ENCODE data around the gene TM2D1.

The TM2D1 gene

DNA sequence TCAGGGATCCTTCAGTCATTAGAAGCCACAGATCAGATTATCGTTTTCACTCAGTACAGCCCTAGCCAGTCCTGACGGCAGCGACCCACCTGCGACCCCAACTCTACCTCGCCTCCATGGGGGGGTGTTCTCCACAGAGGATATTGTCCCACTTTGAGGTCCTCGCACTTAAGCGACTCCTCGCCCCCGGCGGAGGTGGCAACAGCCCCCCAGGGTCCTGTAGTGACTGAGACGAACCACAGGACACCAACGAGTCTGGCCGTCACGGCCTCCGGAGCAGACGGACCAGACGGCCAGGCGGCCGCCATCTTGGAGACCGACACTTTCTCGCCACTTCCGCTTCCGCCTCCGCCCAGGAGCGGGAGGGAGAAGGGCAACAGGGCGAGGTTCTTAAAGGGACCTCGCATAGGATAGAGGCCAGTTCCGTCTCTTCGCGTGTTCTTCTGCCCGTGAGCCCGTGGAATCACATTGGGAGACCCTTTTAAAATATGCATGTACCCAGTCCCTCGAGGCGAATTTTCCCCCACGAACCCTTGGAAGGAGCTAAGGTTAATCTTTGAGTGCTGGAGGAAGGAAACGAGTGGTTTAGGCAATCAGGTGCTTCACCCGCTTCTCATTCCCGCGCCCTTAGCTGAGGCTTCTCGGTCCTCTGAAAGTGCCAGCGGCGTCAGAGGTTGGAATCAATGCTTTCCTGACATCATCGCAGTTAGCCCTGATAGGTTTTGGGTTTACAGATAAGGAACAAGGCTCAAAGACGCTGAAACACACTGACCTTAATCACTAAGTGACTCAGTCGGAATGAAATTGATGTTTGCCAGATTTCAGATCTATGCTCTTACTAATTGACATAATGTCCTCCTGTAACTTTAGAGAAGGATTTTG is at the start of gene TM2D1:
TM2D1 (minus strand) TSS at position 329 of the 882 bp plus-strand sequence; CDS start at position 308, 21 bp downstream.
- Histone ChIP-seq H3K4me3 (ENCODE audit: low read depth in 1 of 5, low read length in 5 of 5) (peak within 1 kb of the TSS; percentile 96 to 100 (median 99)), H3K9ac (ENCODE audit: low read length in 5 of 5) (peak within 1 kb of the TSS; percentile 91 to 100 (median 98)), H3K4me1 (ENCODE audit: control insufficient read depth in 5 of 5, insufficient read depth in 5 of 5, low read length in 5 of 5) (peaks cover 0 to 23% (median 19%) of the 10 kb centered on the region in 5 donors), H3K36me3 (ENCODE audit: control insufficient read depth in 5 of 5, insufficient read depth in 5 of 5, low read length in 5 of 5) (peaks cover 0 to 4% (median 0%) of the 10 kb centered on the region in 5 donors), H3K27ac (ENCODE audit: low read depth, low read length) (peak within 1 kb of the TSS; percentile 93), H3K9me3 (ENCODE audit: control insufficient read depth in 5 of 5, low read length in 5 of 5) (no peaks in the 10 kb centered on the region), H3K27me3 (ENCODE audit: control insufficient read depth in 5 of 5, insufficient read depth in 4 of 5, low read length in 5 of 5) (no peaks in the 10 kb centered on the region)

DNA sequence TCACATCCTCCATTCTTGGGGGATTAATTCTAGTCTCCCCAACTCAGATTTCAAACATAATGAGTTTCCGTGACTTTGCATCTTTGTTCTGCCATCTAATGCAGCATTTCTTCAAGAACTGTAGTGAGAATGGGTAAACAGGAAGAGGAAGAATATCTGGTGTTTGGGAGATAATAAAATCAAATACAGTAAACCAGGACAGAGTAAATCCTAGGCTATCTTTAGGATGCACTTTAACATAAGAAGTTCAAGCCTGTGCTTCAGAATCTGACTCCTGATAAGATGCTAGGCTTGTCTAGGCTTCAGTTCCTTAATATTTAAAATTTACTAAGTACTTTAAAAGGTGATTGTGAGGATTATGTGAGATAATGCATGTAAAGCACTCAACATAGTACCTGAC is 45.2 kb upstream of the TM2D1 start:
- no peaks in the 10 kb centered on the region for H3K9me3 ChIP-seq (ENCODE audit: control insufficient read depth in 5 of 5, low read length in 5 of 5)

DNA sequence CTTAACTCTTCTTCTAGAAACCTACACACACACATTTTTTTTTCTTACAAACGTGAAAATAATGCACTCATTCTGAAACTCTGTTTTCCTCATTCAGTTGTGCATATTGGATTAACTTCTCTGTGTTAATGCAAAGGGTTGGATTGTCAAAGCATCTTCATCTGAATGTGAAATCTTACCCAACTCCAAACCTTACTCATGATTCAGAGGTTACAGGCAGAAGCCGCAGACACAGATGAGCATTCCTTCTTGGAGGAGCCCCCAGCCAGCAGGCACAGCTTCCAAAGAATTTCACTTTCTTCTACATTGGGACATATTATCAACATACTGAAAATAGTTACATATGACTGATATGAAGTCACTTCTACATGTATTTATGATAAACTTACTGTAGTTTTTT is 33.0 kb upstream of the TM2D1 start:
- Histone ChIP-seq H3K4me3 (ENCODE audit: low read depth in 1 of 5, low read length in 5 of 5) (no peak overlapping the region), H3K36me3 (ENCODE audit: control insufficient read depth in 5 of 5, insufficient read depth in 5 of 5, low read length in 5 of 5) (no peaks in the 10 kb centered on the region), H3K9me3 (ENCODE audit: control insufficient read depth in 5 of 5, low read length in 5 of 5) (no peaks in the 10 kb centered on the region), H3K27ac (ENCODE audit: low read depth, low read length) (no peak overlapping the region), H3K9ac (ENCODE audit: low read length in 5 of 5) (no peak overlapping the region), H3K4me1 (ENCODE audit: control insufficient read depth in 5 of 5, insufficient read depth in 5 of 5, low read length in 5 of 5) (no peaks in the 10 kb centered on the region), H3K27me3 (ENCODE audit: control insufficient read depth in 5 of 5, insufficient read depth in 4 of 5, low read length in 5 of 5) (no peaks in the 10 kb centered on the region)

More for the DNA sequence above, 45.2 kb upstream of the TM2D1 start:
- H3K27ac ChIP-seq (ENCODE audit: low read depth, low read length): no peak overlapping the region
- no peak overlapping the region for H3K4me3 ChIP-seq (ENCODE audit: low read depth in 1 of 5, low read length in 5 of 5)
- H3K4me1 ChIP-seq (ENCODE audit: control insufficient read depth in 5 of 5, insufficient read depth in 5 of 5, low read length in 5 of 5): no peaks in the 10 kb centered on the region
- H3K36me3 ChIP-seq (ENCODE audit: control insufficient read depth in 5 of 5, insufficient read depth in 5 of 5, low read length in 5 of 5): peaks cover 0 to 8% (median 3%) of the 10 kb centered on the region in 5 donors
- H3K27me3 ChIP-seq (ENCODE audit: control insufficient read depth in 5 of 5, insufficient read depth in 4 of 5, low read length in 5 of 5): no peaks in the 10 kb centered on the region
- H3K9ac ChIP-seq (ENCODE audit: low read length in 5 of 5): no peak overlapping the region

DNA sequence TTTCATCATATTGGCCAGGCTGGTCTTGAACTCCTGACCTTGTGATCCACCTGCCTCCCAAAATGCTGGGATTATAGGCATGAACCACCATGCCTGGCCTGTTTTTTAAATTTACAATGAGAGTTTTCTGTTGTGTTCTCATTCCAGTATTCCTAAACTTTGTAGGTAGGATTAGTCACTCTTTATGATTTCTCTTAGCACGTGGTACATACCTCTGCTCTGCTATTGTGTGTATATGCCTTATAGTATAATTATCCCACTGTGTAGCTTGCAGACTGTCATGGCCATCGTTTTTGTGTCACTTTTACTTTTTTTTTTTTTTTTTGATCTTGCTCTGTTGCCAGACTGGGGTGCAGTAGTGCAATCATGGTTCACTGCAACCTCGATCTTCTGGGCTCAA is 31.8 kb upstream of the TM2D1 start:
- H3K4me1 ChIP-seq (ENCODE audit: control insufficient read depth in 5 of 5, insufficient read depth in 5 of 5, low read length in 5 of 5): no peaks in the 10 kb centered on the region
- no peaks in the 10 kb centered on the region for H3K36me3 ChIP-seq (ENCODE audit: control insufficient read depth in 5 of 5, insufficient read depth in 5 of 5, low read length in 5 of 5)
- no peak overlapping the region for H3K4me3 ChIP-seq (ENCODE audit: low read depth in 1 of 5, low read length in 5 of 5)
- no peaks in the 10 kb centered on the region for H3K9me3 ChIP-seq (ENCODE audit: control insufficient read depth in 5 of 5, low read length in 5 of 5)
- no peaks in the 10 kb centered on the region for H3K27me3 ChIP-seq (ENCODE audit: control insufficient read depth in 5 of 5, insufficient read depth in 4 of 5, low read length in 5 of 5)
- H3K9ac ChIP-seq (ENCODE audit: low read length in 5 of 5): no peak overlapping the region
- H3K27ac ChIP-seq (ENCODE audit: low read depth, low read length): no peak overlapping the region

DNA sequence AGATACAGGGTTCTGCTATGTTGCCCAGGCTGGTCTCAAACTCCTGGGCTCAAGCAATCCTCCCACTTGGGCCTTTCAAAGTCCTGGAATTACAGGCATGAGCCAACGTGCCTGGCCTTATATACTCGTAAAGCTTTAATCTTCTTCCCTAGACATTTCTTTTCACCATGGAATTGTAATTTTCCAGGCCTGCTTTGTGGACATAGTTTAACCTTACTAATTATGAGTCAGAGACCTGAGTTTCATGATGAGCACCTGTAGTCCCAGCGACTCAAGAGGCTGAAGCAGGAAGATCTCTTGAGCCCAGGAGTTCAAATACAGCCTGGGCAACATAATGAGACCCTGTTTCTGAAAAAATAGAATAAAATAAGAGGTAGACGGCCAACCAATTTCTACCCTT is 29.6 kb upstream of the TM2D1 start:
- H3K27me3 ChIP-seq (ENCODE audit: control insufficient read depth in 5 of 5, insufficient read depth in 4 of 5, low read length in 5 of 5): no peaks in the 10 kb centered on the region
- H3K9ac ChIP-seq (ENCODE audit: low read length in 5 of 5): no peak overlapping the region
- no peaks in the 10 kb centered on the region for H3K4me1 ChIP-seq (ENCODE audit: control insufficient read depth in 5 of 5, insufficient read depth in 5 of 5, low read length in 5 of 5)
- H3K9me3 ChIP-seq (ENCODE audit: control insufficient read depth in 5 of 5, low read length in 5 of 5): no peaks in the 10 kb centered on the region
- H3K36me3 ChIP-seq (ENCODE audit: control insufficient read depth in 5 of 5, insufficient read depth in 5 of 5, low read length in 5 of 5): no peaks in the 10 kb centered on the region
- H3K4me3 ChIP-seq (ENCODE audit: low read depth in 1 of 5, low read length in 5 of 5): no peak overlapping the region
- H3K27ac ChIP-seq (ENCODE audit: low read depth, low read length): no peak overlapping the region

DNA sequence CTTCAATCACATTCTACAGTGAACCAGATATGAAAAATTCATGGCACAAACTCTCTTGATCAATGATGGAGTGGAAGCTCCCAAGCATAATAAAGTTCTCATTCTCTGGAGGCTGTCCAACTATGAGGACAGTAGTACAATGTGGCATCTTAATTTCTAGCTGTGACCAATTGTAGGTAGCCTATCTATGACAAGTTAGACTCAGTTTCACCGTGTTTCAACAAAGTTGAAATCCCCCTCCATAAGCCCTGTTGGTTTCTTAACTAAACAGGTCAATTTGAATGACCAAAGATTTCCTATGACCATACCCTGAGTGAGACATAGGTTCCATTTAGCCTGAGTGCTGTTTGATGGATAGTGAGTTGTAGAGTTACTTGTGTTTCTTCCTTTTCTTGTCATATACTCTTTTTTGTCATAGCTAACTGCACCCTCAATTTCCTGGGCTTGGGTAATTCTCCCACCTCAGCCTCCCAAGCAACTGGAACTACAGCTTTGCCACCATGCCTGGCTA is 29.1 kb upstream of the TM2D1 start:
- Histone ChIP-seq H3K36me3 (ENCODE audit: control insufficient read depth in 5 of 5, insufficient read depth in 5 of 5, low read length in 5 of 5) (no peaks in the 10 kb centered on the region), H3K27me3 (ENCODE audit: control insufficient read depth in 5 of 5, insufficient read depth in 4 of 5, low read length in 5 of 5) (no peaks in the 10 kb centered on the region), H3K9ac (ENCODE audit: low read length in 5 of 5) (no peak overlapping the region), H3K4me3 (ENCODE audit: low read depth in 1 of 5, low read length in 5 of 5) (no peak overlapping the region), H3K4me1 (ENCODE audit: control insufficient read depth in 5 of 5, insufficient read depth in 5 of 5, low read length in 5 of 5) (no peaks in the 10 kb centered on the region), H3K9me3 (ENCODE audit: control insufficient read depth in 5 of 5, low read length in 5 of 5) (no peaks in the 10 kb centered on the region), H3K27ac (ENCODE audit: low read depth, low read length) (no peak overlapping the region)

DNA sequence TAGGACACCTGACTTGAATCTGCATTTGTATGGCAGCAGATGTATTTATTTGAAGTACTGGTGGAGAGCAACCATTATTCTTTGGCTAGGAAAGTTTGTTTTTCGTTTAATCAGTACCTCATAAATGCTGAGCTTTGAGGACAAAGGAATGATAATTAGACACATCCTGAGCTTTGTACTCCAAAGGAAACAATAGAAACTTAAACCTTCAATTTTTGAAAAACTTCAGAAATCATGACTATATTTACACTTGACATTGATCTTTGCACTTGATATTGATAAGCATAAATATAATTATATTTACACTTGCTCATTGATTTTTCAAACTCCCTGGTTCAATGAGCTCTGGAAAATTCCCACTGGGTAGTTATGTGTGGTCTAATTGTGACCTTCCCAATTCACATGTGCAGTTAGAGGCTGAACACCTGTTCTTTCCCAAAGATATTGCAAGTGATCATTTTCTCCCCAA is 28.0 kb upstream of the TM2D1 start:
- Histone ChIP-seq H3K36me3 (ENCODE audit: control insufficient read depth in 5 of 5, insufficient read depth in 5 of 5, low read length in 5 of 5) (no peaks in the 10 kb centered on the region), H3K27me3 (ENCODE audit: control insufficient read depth in 5 of 5, insufficient read depth in 4 of 5, low read length in 5 of 5) (no peaks in the 10 kb centered on the region), H3K27ac (ENCODE audit: low read depth, low read length) (no peak overlapping the region), H3K9me3 (ENCODE audit: control insufficient read depth in 5 of 5, low read length in 5 of 5) (no peaks in the 10 kb centered on the region), H3K9ac (ENCODE audit: low read length in 5 of 5) (no peak overlapping the region), H3K4me3 (ENCODE audit: low read depth in 1 of 5, low read length in 5 of 5) (no peak overlapping the region), H3K4me1 (ENCODE audit: control insufficient read depth in 5 of 5, insufficient read depth in 5 of 5, low read length in 5 of 5) (no peaks in the 10 kb centered on the region)

DNA sequence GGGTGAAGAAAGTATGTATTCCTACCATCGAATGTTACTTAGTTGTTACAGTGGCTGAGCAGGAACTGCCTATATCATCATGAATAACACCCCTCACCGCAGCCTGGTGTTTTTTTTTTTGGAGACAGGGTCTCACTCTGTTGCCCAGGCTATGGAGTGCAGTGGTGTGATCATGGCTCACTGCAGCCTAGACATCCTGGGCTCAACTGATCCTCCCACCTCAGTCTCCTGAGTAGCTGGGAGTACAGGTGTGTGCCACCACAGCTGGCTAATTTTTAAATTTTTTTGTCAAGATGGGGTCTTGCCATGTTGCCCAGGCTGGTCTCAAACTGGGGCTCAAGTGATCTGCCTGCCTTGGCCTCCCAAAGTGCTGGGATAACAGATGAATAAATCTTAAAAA is 24.6 kb upstream of the TM2D1 start:
- Histone ChIP-seq H3K9ac (ENCODE audit: low read length in 5 of 5) (no peak overlapping the region), H3K36me3 (ENCODE audit: control insufficient read depth in 5 of 5, insufficient read depth in 5 of 5, low read length in 5 of 5) (no peaks in the 10 kb centered on the region), H3K4me1 (ENCODE audit: control insufficient read depth in 5 of 5, insufficient read depth in 5 of 5, low read length in 5 of 5) (peaks cover 0 to 7% (median 0%) of the 10 kb centered on the region in 5 donors), H3K27ac (ENCODE audit: low read depth, low read length) (no peak overlapping the region), H3K4me3 (ENCODE audit: low read depth in 1 of 5, low read length in 5 of 5) (no peak overlapping the region), H3K9me3 (ENCODE audit: control insufficient read depth in 5 of 5, low read length in 5 of 5) (no peaks in the 10 kb centered on the region), H3K27me3 (ENCODE audit: control insufficient read depth in 5 of 5, insufficient read depth in 4 of 5, low read length in 5 of 5) (no peaks in the 10 kb centered on the region)

DNA sequence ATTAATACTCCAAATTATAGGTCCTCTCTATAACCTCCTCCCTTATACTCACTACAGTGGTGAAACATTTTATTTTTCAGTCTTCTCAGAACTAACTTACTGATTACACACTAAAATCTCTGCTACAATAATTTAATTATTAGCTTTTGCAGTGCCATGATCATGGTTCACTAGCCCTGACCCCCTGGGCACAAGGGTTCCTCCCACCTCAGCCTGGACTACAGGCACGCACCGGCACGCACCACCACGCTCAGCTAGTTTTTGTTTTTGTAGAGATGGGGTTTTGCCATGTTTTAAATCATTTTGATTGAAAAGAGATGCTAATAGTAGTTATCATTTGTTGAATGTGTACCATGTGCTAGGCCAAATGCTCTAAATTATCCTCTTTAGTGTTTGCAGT is 23.6 kb upstream of the TM2D1 start:
- H3K27ac ChIP-seq (ENCODE audit: low read depth, low read length): no peak overlapping the region
- H3K27me3 ChIP-seq (ENCODE audit: control insufficient read depth in 5 of 5, insufficient read depth in 4 of 5, low read length in 5 of 5): no peaks in the 10 kb centered on the region
- no peak overlapping the region for H3K4me3 ChIP-seq (ENCODE audit: low read depth in 1 of 5, low read length in 5 of 5)

DNA sequence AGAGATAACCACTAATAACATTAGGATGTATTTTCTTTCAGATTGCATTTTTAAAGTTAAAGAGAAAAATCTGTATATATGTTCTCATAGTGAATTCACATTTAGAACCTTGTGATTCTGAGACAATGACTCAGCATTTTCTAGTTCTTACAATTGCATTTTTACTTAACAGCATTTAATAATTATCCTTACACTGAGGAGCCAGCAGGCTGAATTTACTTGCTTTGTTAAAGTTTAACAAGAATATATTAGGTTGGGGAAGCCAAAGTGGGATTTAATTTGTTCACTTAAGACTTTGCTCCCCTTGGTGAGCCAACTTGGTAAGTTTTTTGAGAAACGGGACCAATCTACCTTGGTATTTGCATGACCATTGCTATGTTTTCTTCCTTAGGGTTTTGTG is 21.9 kb upstream of the TM2D1 start:
- H3K4me3 ChIP-seq (ENCODE audit: low read depth in 1 of 5, low read length in 5 of 5): no peak overlapping the region
- no peak overlapping the region for H3K9ac ChIP-seq (ENCODE audit: low read length in 5 of 5)
- peaks cover 2 to 19% (median 10%) of the 10 kb centered on the region in 5 donors for H3K4me1 ChIP-seq (ENCODE audit: control insufficient read depth in 5 of 5, insufficient read depth in 5 of 5, low read length in 5 of 5)
- no peaks in the 10 kb centered on the region for H3K9me3 ChIP-seq (ENCODE audit: control insufficient read depth in 5 of 5, low read length in 5 of 5)
- H3K27ac ChIP-seq (ENCODE audit: low read depth, low read length): no peak overlapping the region
- H3K36me3 ChIP-seq (ENCODE audit: control insufficient read depth in 5 of 5, insufficient read depth in 5 of 5, low read length in 5 of 5): no peaks in the 10 kb centered on the region
- no peaks in the 10 kb centered on the region for H3K27me3 ChIP-seq (ENCODE audit: control insufficient read depth in 5 of 5, insufficient read depth in 4 of 5, low read length in 5 of 5)

More for the DNA sequence above, 23.6 kb upstream of the TM2D1 start:
- Histone ChIP-seq H3K9ac (ENCODE audit: low read length in 5 of 5) (no peak overlapping the region), H3K36me3 (ENCODE audit: control insufficient read depth in 5 of 5, insufficient read depth in 5 of 5, low read length in 5 of 5) (no peaks in the 10 kb centered on the region), H3K9me3 (ENCODE audit: control insufficient read depth in 5 of 5, low read length in 5 of 5) (no peaks in the 10 kb centered on the region), H3K4me1 (ENCODE audit: control insufficient read depth in 5 of 5, insufficient read depth in 5 of 5, low read length in 5 of 5) (peaks cover 0 to 10% (median 0%) of the 10 kb centered on the region in 5 donors)
